WTC11 (cell line): ENCODE measurements around the gene DNAH17. TPM values are rescaled to one million over a fixed set of nuclear protein-coding genes. Genes with fewer than 3 reads are reported as not detected.

Source experiments
- ATAC-seq: fragments of 200-7000 bp; cut with Tn5 transposase; 2 replicates; pipeline ENCODE4 v1.10.0; 2021; ENCODE audit warnings: mild to moderate bottlenecking, moderate library complexity
- CTCF ChIA-PET: fragments of 300-600 bp; sonication (Branson Sonifier 250); formaldehyde crosslinking; loops from one replicate; lab custom pipeline; 2021; ENCODE audit warnings: antibody characterized with exemption; lab: Charles Lee
- POLR2A ChIA-PET: fragments of 350-600 bp; sonication (Branson Sonifier 250); formaldehyde crosslinking; loops from one replicate; lab custom pipeline; 2021; ENCODE audit warnings: antibody characterized with exemption; lab: Charles Lee
- DNase-seq: peaks from one replicate; pipeline ENCODE4 v3.0.0; 2021; ENCODE audit warnings: low spot score
- H3K27ac Mint-ChIP-seq: 2 replicates; pipeline ENCODE4 v1.8.0; 2021; ENCODE audit warnings: mixed read lengths
- H3K27me3 Mint-ChIP-seq: 2 replicates; pipeline ENCODE4 v1.8.0; 2021; ENCODE audit warnings: low read depth, mild to moderate bottlenecking, moderate library complexity, mixed read lengths
- H3K36me3 Mint-ChIP-seq: 2 replicates; pipeline ENCODE4 v1.8.0; 2021; ENCODE audit warnings: mixed read lengths
- H3K4me1 Mint-ChIP-seq: 2 replicates; pipeline ENCODE4 v1.8.0; 2022; ENCODE audit warnings: mixed read lengths
- H3K4me3 Mint-ChIP-seq: 2 replicates; pipeline ENCODE4 v1.8.0; 2021; ENCODE audit warnings: mild to moderate bottlenecking, moderate library complexity, mixed read lengths
- H3K9me3 Mint-ChIP-seq: 2 replicates; pipeline ENCODE4 v1.8.0; 2021; ENCODE audit warnings: mixed read lengths
- CREM ChIP-seq: sonication (generic); formaldehyde crosslinking; IDR thresholded peaks from 2 replicates; pipeline ENCODE4 v1.8.1; 2022; ENCODE audit warnings: mild to moderate bottlenecking, missing genetic modification reagents, moderate library complexity
- ELF4 ChIP-seq: sonication (generic); formaldehyde crosslinking; IDR thresholded peaks from 2 replicates; pipeline ENCODE4 v1.8.1; 2022; ENCODE audit warnings: low read depth, mild to moderate bottlenecking, moderate library complexity, missing genetic modification reagents
- FOXJ3 ChIP-seq: sonication (generic); formaldehyde crosslinking; IDR thresholded peaks from 2 replicates; pipeline ENCODE4 v1.9.0; 2021; ENCODE audit warnings: missing genetic modification reagents, mild to moderate bottlenecking, borderline replicate concordance
- FOXP4 ChIP-seq: sonication (generic); formaldehyde crosslinking; IDR thresholded peaks from 2 replicates; pipeline ENCODE4 v1.8.0; 2022; ENCODE audit warnings: mild to moderate bottlenecking, missing genetic modification reagents
- HMGXB4 ChIP-seq: sonication (generic); formaldehyde crosslinking; IDR thresholded peaks from 2 replicates; pipeline ENCODE4 v1.8.1; 2023; ENCODE audit warnings: mild to moderate bottlenecking, moderate library complexity, missing genetic modification reagents
- IRF2 ChIP-seq: sonication (generic); formaldehyde crosslinking; IDR thresholded peaks from 2 replicates; pipeline ENCODE4 v1.8.0; 2022; ENCODE audit warnings: low read depth, missing genetic modification reagents, borderline replicate concordance
- JUN ChIP-seq: sonication (generic); formaldehyde crosslinking; IDR thresholded peaks from 2 replicates; pipeline ENCODE4 v1.8.0; 2023; ENCODE audit warnings: mild to moderate bottlenecking, missing genetic modification reagents
- ZNF281 ChIP-seq: sonication (generic); formaldehyde crosslinking; IDR thresholded peaks from 2 replicates; pipeline ENCODE4 v1.8.0; 2023; ENCODE audit warnings: mild to moderate bottlenecking, missing genetic modification reagents
- ZNF317 ChIP-seq: sonication (generic); formaldehyde crosslinking; IDR thresholded peaks from 2 replicates; pipeline ENCODE4 v1.8.1; 2023; ENCODE audit warnings: low read depth, mild to moderate bottlenecking, moderate library complexity, missing genetic modification reagents, borderline replicate concordance
- ZNF416 ChIP-seq: fragments of 250-450 bp; sonication (Bioruptor Pico); IDR thresholded peaks from 2 replicates; pipeline ENCODE4 v1.9.0; 2021; ENCODE audit warnings: mild to moderate bottlenecking, inconsistent platforms
- ZNF423 ChIP-seq: fragments of 250-450 bp; sonication (Bioruptor Pico); IDR thresholded peaks from 2 replicates; pipeline ENCODE4 v2.1.2; 2022; ENCODE audit warnings: mild to moderate bottlenecking, moderate library complexity
- ZNF512 ChIP-seq: sonication (generic); formaldehyde crosslinking; IDR thresholded peaks from 2 replicates; pipeline ENCODE4 v1.8.1; 2022; ENCODE audit warnings: missing genetic modification reagents, borderline replicate concordance
- ZSCAN18 ChIP-seq: fragments of 250-450 bp; sonication (Bioruptor Pico); IDR thresholded peaks from 2 replicates; pipeline ENCODE4 v2.1.2; 2022; ENCODE audit warnings: mild to moderate bottlenecking, moderate library complexity
- total RNA-seq: library from RNA; stranded (reverse); gene quantifications from 3 replicates; pipeline ENCODE4 v1.2.3, GENCODE V29; 2021

Gene DNAH17
- total RNA-seq, 1 experiment from 2014 or later, result 0.87 TPM

- TF ChIP-seq FOXP4 (CRISPR knock-in tag), result no peak
- no peak for TF ChIP-seq ZNF317
- no peak for TF ChIP-seq IRF2 (CRISPR knock-in tag)
- TF ChIP-seq ZNF512, result no peak
- no peak for TF ChIP-seq ZNF423
- no peak for TF ChIP-seq ELF4 (CRISPR knock-in tag)
- no peak for TF ChIP-seq ZSCAN18 (CRISPR knock-in tag)
- no peak for TF ChIP-seq CREM (CRISPR knock-in tag)
- no peak for TF ChIP-seq ZNF281 (CRISPR knock-in tag)
- TF ChIP-seq HMGXB4 (CRISPR knock-in tag), result no peak
- no peak for TF ChIP-seq ZNF416
These were observed 115.5 kb downstream of the DNAH17 start (continued) for GRCh38 chr17:78461799-78462053.

- POLR2A ChIA-PET, result no interaction called here
- no peaks in the 10 kb centered on the region for H3K27me3 Mint-ChIP-seq
- TF ChIP-seq FOXJ3, result no peak
- no peak for TF ChIP-seq JUN (CRISPR knock-in tag)
- no peak for TF ChIP-seq HMGXB4 (CRISPR knock-in tag)
- no peak for TF ChIP-seq FOXP4 (CRISPR knock-in tag)
- no peak overlapping the region for H3K4me3 Mint-ChIP-seq
- no peak overlapping the region for H3K27ac Mint-ChIP-seq
- H3K4me1 Mint-ChIP-seq, result no peaks in the 10 kb centered on the region
- peaks cover 6% of the 10 kb centered on the region for H3K36me3 Mint-ChIP-seq
- DNase-seq, result no peak
- ATAC-seq, result no peak
- H3K9me3 Mint-ChIP-seq, result peaks cover 8% of the 10 kb centered on the region
- CTCF ChIA-PET, result interaction anchor here (0.5 to 1.2 kb wide), 3 partner anchors 39 to 250 kb away, joined by 3 to 5 read pairs (median 3); no protein-coding TSS in a partner anchor
These were observed 116.0 kb downstream of the DNAH17 start for GRCh38 chr17:78460951-78461798.
